T-cell (primary cell): ENCODE measurements around the gene CCNB1IP1. TPM values are rescaled to one million over a fixed set of nuclear protein-coding genes. Genes with fewer than 3 reads are reported as not detected.

Experiments
- ATAC-seq, 4 experiments: fragments of 200-7000 bp in 3 of 4; fragments of 150-1000 bp in 1 of 4; cut with Tn5 transposase; replicated peaks in 1 of 4; 1 replicate in 3 of 4; 2 replicates in 1 of 4; pipeline ENCODE4 v1.10.0; 2021; ENCODE audit warnings: moderate library complexity in 3 of 4, mild to moderate bottlenecking in 2 of 4, moderate number of reproducible peaks in 1 of 4
- CTCF ChIA-PET, 2 donors: fragments of 300-600 bp; sonication (Branson Sonifier 250); formaldehyde crosslinking; loops; one replicate each; lab custom pipeline; 2022; ENCODE audit warnings: antibody characterized with exemption in 2 of 2; lab: Charles Lee
- POLR2A ChIA-PET, 2 donors: fragments of 300-600 bp; sonication (Branson Sonifier 250); formaldehyde crosslinking; loops; one replicate each; lab custom pipeline; 2022; ENCODE audit warnings: antibody characterized with exemption in 2 of 2; lab: Charles Lee
- DNase-seq, 35 experiments: peaks; one replicate each; pipeline versions ENCODE4 v3.0.0 to v3.0.0-alpha.2; 2013 to 2023
- H3K27ac ChIP-seq: one replicate; pipeline ENCODE4 v1.5.1; 2013; ENCODE audit warnings: low read length
- H3K27me3 ChIP-seq, 2 experiments: replicated peaks in 1 of 2; 1 replicate in 1 of 2; 2 replicates in 1 of 2; pipeline versions ENCODE4 v1.6.1 to v1.7.0; 2013; ENCODE audit warnings: low read length in 1 of 2, mixed read lengths in 1 of 2; ENCODE audit not compliant: control insufficient read depth in 2 of 2, insufficient read depth in 2 of 2; ENCODE audit errors: extremely low read depth in 1 of 2
- H3K36me3 ChIP-seq, 2 donors: 1 replicate in 1 of 2; 2 replicates in 1 of 2; pipeline versions ENCODE4 v1.6.1 to v1.7.0; 2013; ENCODE audit warnings: low read length in 1 of 2; ENCODE audit not compliant: control insufficient read depth in 2 of 2, insufficient read depth in 1 of 2; ENCODE audit errors: extremely low read depth in 1 of 2
- H3K4me1 ChIP-seq, 2 experiments: 1 replicate in 1 of 2; 2 replicates in 1 of 2; pipeline versions ENCODE4 v1.6.1 to v1.7.0; 2013; ENCODE audit warnings: low read length in 2 of 2, mixed read lengths in 1 of 2; ENCODE audit not compliant: insufficient read depth in 2 of 2, control insufficient read depth in 1 of 2; ENCODE audit errors: extremely low read depth in 1 of 2
- H3K4me3 ChIP-seq, 2 donors: 1 replicate in 1 of 2; 2 replicates in 1 of 2; pipeline versions ENCODE4 v1.5.1 to v1.7.0; 2013; ENCODE audit warnings: mild to moderate bottlenecking in 2 of 2, low read length in 1 of 2, moderate library complexity in 1 of 2; ENCODE audit not compliant: control insufficient read depth in 1 of 2; ENCODE audit errors: extremely low read depth in 1 of 2
- H3K9me3 ChIP-seq: 2 replicates; pipeline ENCODE4 v1.7.0; 2013
- H3K27ac Mint-ChIP-seq, 2 donors: one replicate each; pipeline ENCODE4 v1.8.0; 2020 to 2021; ENCODE audit warnings: mild to moderate bottlenecking in 2 of 2, mixed read lengths in 2 of 2
- H3K27me3 Mint-ChIP-seq, 2 donors: one replicate each; pipeline ENCODE4 v1.8.0; 2021 to 2022; ENCODE audit warnings: mixed read lengths in 2 of 2
- H3K36me3 Mint-ChIP-seq: one replicate; pipeline ENCODE4 v1.8.0; 2021; ENCODE audit warnings: mixed read lengths
- H3K4me1 Mint-ChIP-seq, 3 donors: one replicate each; pipeline ENCODE4 v1.8.0; 2020 to 2022; ENCODE audit warnings: mixed read lengths in 3 of 3, mild to moderate bottlenecking in 1 of 3
- H3K4me3 Mint-ChIP-seq, 3 donors: one replicate each; pipeline ENCODE4 v1.8.0; 2020 to 2022; ENCODE audit warnings: mild to moderate bottlenecking in 3 of 3, mixed read lengths in 3 of 3, moderate library complexity in 3 of 3
- H3K9me3 Mint-ChIP-seq, 3 donors: one replicate each; pipeline ENCODE4 v1.8.0; 2020 to 2022; ENCODE audit warnings: mixed read lengths in 3 of 3
- WGBS: methylation state at CpG from one replicate; pipeline ENCODE4 v1.1.5; 2013; ENCODE audit warnings: missing lambda C conversion rate; ENCODE audit not compliant: insufficient coverage; 5-methylcytosine and 5-hydroxymethylcytosine counted together
- total RNA-seq, 35 experiments: library from RNA in 6 of 35; stranded (reverse) in 6 of 35; fragments of 120-200 nt in 1 of 35; gene quantifications; one replicate each; pipeline versions ENCODE4 v1.2.1 to v1.2.4 and lab custom pipeline; 2013 to 2026

CCNB1IP1 gene
- total RNA-seq (10 to 100 TPM; 20.6 to 25.5 (median 23.0) TPM), total RNA-seq (lab: John Stamatoyannopoulos, UW) (23.5 to 55.0 (median 32.4) reads per million in 29 experiments)
- total RNA-seq (2013), result 38.9 TPM

DNA sequence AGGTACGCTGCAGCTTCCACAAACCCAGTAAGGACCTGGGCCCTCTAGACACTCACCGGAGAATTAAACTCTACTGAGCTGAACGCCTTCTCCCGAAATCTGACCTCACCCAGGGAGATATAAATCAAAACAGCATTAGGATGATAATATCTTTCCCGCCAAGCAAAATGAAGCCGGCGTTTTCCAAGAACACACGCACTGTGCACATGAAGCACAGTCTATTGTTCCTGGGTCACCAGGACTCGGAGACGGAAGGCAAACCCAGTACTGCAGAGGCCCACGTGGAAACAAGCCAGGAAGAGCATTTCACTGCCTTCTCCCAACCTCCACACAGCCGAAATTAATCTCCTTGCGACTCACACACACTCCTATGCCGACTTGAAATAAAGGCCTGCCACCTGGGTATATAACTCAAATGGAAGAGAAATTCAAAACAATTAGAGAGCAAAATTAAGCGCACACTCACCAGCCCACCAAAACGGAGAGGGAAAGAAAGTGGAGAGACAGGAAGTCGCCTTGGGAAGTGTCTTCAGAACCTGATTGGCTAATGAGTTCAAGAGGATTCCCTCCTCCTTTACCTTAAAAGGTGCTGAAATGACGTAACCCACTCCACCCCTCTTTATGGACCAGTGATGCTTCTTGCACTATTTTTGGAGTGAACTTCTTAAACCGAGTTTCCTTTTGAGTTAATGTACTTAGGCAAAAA is at the start of gene CCNB1IP1:
TSS of gene CCNB1IP1 (minus strand) at position 492 of the 706 bp plus-strand sequence. CDS start 16,756 bp downstream, outside the sequence.
- CTCF ChIA-PET, result interaction anchor here (0.6 to 9.7 kb wide), 9 partner anchors 8 to 351 kb away, joined by 3 to 159 read pairs (median 4); partner anchors contain the start of genes PARP2 (in 2 of the 2) and PIP4P1 (in 1 of the 2)
- POLR2A ChIA-PET, result interaction anchor here (1.3 to 2.4 kb wide), 3 partner anchors 9 to 349 kb away, joined by 4 to 64 read pairs (median 19); partner anchors contain the start of gene PARP2 (in 2 of the 2)
- Mint-ChIP-seq H3K9me3 (no peaks in the 10 kb centered on the region), H3K27me3 (no peaks in the 10 kb centered on the region), H3K27ac (peak within 1 kb of the TSS; percentile 90 to 91), H3K4me3 (peak within 1 kb of the TSS; percentile 98 to 100 (median 99)), H3K36me3 (no peaks in the 10 kb centered on the region), H3K4me1 (peaks cover 23 to 34% (median 32%) of the 10 kb centered on the region in 3 donors)
- Histone ChIP-seq H3K27ac (peak within 1 kb of the TSS; percentile 67), H3K4me1 (peaks cover 7% of the 10 kb centered on the region in 2 experiments), H3K27me3 (no peaks in the 10 kb centered on the region), H3K4me3 (peak within 1 kb of the TSS; percentile 80 to 81), H3K36me3 (no peaks in the 10 kb centered on the region), H3K9me3 (no peaks in the 10 kb centered on the region)
- WGBS, result 3% methylated on average over 11 of the region's 19 CpGs
- ATAC-seq (peak; percentile 96 to 100 (median 98)), DNase-seq (peak in 32 of 35 experiments; percentile 3 to 87 (median 38))

GRCh38 chr14:20382526-20382925 is 49.4 kb upstream of the CCNB1IP1 start:
- no peaks in the 10 kb centered on the region for H3K27me3 Mint-ChIP-seq
- WGBS, result 94% methylated on average over 11 of the region's 12 CpGs
- Histone ChIP-seq H3K4me3 (no peak overlapping the region), H3K27me3 (no peaks in the 10 kb centered on the region), H3K4me1 (no peaks in the 10 kb centered on the region), H3K9me3 (no peaks in the 10 kb centered on the region), H3K27ac (no peak overlapping the region), H3K36me3 (peaks cover 40 to 99% of the 10 kb centered on the region in 2 donors)
- ATAC-seq (no peak), DNase-seq (no peak)
- no peaks in the 10 kb centered on the region for H3K4me1 Mint-ChIP-seq
- H3K27ac Mint-ChIP-seq, result peak overlapping the region in 1 of 2 donors; percentile 57
- no peaks in the 10 kb centered on the region for H3K9me3 Mint-ChIP-seq
- H3K4me3 Mint-ChIP-seq, result no peak overlapping the region
- ChIA-PET POLR2A (no interaction called here), CTCF (no interaction called here)
- peaks cover 76% of the 10 kb centered on the region for H3K36me3 Mint-ChIP-seq

DNA sequence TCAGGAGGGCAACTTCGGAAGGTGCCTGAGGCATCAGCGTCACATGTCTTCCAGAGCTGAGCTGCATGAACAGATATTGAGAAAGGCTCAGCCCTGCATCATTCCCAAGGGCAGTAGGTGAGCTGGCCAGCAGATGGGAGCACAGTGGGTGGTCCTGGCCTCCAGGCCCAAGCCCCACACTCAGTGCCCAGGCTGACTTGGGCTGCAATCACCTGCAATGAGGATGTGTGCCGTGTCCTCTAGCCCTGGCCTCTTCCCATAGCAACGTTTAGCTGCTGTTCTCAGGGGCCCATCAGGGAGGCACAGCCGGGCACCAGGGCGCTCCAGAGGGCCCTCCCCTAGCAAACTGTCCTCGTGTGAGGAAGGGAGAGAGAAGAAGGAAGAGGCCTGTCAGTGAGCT is 48.3 kb upstream of the CCNB1IP1 start:
- WGBS, result 99% methylated on average over 5 of the region's 7 CpGs
- Histone ChIP-seq H3K4me3 (no peak overlapping the region), H3K9me3 (no peaks in the 10 kb centered on the region), H3K4me1 (no peaks in the 10 kb centered on the region), H3K27ac (no peak overlapping the region), H3K27me3 (no peaks in the 10 kb centered on the region), H3K36me3 (peaks cover 43 to 99% of the 10 kb centered on the region in 2 donors)
- Mint-ChIP-seq H3K4me1 (no peaks in the 10 kb centered on the region), H3K27ac (no peak overlapping the region), H3K9me3 (no peaks in the 10 kb centered on the region), H3K36me3 (peaks cover 79% of the 10 kb centered on the region), H3K4me3 (no peak overlapping the region), H3K27me3 (no peaks in the 10 kb centered on the region)
- POLR2A ChIA-PET, result no interaction called here
- ATAC-seq (no peak), DNase-seq (no peak)
- CTCF ChIA-PET, result no interaction called here

GRCh38 chr14:20380681-20381080 is 47.6 kb upstream of the CCNB1IP1 start:
- H3K9me3 Mint-ChIP-seq, result no peaks in the 10 kb centered on the region
- ATAC-seq, result no peak
- WGBS, result 82% methylated on average over 5 of the region's 6 CpGs
- H3K27me3 ChIP-seq, result no peaks in the 10 kb centered on the region
- H3K4me1 ChIP-seq, result no peaks in the 10 kb centered on the region
- H3K36me3 Mint-ChIP-seq, result peaks cover 77% of the 10 kb centered on the region
- peaks cover 43 to 99% of the 10 kb centered on the region in 2 donors for H3K36me3 ChIP-seq
- H3K27me3 Mint-ChIP-seq, result no peaks in the 10 kb centered on the region
- no peak overlapping the region for H3K4me3 ChIP-seq
- ChIA-PET POLR2A (no interaction called here), CTCF (no interaction called here)
- H3K4me3 Mint-ChIP-seq, result no peak overlapping the region
- no peak overlapping the region for H3K27ac ChIP-seq
- no peaks in the 10 kb centered on the region for H3K4me1 Mint-ChIP-seq
- H3K27ac Mint-ChIP-seq, result peak overlapping the region in 1 of 2 donors; percentile 8
- no peak for DNase-seq
- no peaks in the 10 kb centered on the region for H3K9me3 ChIP-seq

DNA sequence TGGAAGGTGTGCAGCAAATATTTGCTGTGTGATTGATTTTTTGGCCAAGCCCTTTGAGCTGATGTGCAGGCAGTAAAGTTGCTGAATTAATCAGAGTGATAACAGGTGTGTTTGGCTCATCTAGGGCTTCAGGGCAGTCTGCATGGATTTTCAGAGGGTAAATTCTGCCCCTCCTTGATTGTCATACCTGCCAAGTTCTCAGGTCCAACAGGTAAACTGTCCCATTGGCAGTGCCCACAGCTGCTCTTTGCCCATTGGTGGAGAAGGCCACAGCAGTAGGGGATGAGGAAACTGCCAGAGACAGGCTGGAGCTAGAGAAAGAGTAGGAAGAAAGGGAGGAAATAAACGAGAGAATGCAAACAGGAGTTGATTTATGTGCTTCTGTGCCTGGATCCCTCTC is 46.7 kb upstream of the CCNB1IP1 start:
- H3K27ac ChIP-seq, result no peak overlapping the region
- no peaks in the 10 kb centered on the region for H3K9me3 ChIP-seq
- POLR2A ChIA-PET, result no interaction called here
- no peaks in the 10 kb centered on the region for H3K4me1 Mint-ChIP-seq
- H3K36me3 Mint-ChIP-seq, result peaks cover 77% of the 10 kb centered on the region
- no peak overlapping the region for H3K4me3 ChIP-seq
- H3K4me3 Mint-ChIP-seq, result no peak overlapping the region
- no peak for ATAC-seq
- H3K9me3 Mint-ChIP-seq, result no peaks in the 10 kb centered on the region
- peaks cover 41 to 95% of the 10 kb centered on the region in 2 donors for H3K36me3 ChIP-seq
- no peak for DNase-seq
- CTCF ChIA-PET, result no interaction called here
- no peaks in the 10 kb centered on the region for H3K27me3 Mint-ChIP-seq
- WGBS, result 86% methylated on average over 1 of the region's 1 CpG
- peak overlapping the region in 1 of 2 donors; percentile 34 for H3K27ac Mint-ChIP-seq
- no peaks in the 10 kb centered on the region for H3K27me3 ChIP-seq
- H3K4me1 ChIP-seq, result no peaks in the 10 kb centered on the region

- no peaks in the 10 kb centered on the region for H3K4me1 ChIP-seq
- peaks cover 43 to 95% of the 10 kb centered on the region in 2 donors for H3K36me3 ChIP-seq
- no peak overlapping the region for H3K4me3 ChIP-seq
- ChIA-PET CTCF (no interaction called here), POLR2A (no interaction called here)
- no peaks in the 10 kb centered on the region for H3K4me1 Mint-ChIP-seq
- no peak for ATAC-seq
- no peak overlapping the region for H3K4me3 Mint-ChIP-seq
- peaks cover 79% of the 10 kb centered on the region for H3K36me3 Mint-ChIP-seq
- H3K27ac ChIP-seq, result no peak overlapping the region
- WGBS, result no CpG with 5 or more reads among the region's 2 CpGs
- no peaks in the 10 kb centered on the region for H3K27me3 Mint-ChIP-seq
- H3K9me3 ChIP-seq, result no peaks in the 10 kb centered on the region
- no peak for DNase-seq
- H3K27ac Mint-ChIP-seq, result no peak overlapping the region
- no peaks in the 10 kb centered on the region for H3K27me3 ChIP-seq
- H3K9me3 Mint-ChIP-seq, result no peaks in the 10 kb centered on the region
Measured at GRCh38 chr14:20377171-20377570, 44.1 kb upstream of the CCNB1IP1 start.
